Sigmoid colon (tissue), 7 donors: ENCODE data around the gene FOXN1. TPM values are rescaled to one million over a fixed set of nuclear protein-coding genes. Genes with fewer than 3 reads are reported as not detected.

Experiments
- DNase-seq: peaks from one replicate; pipeline ENCODE4 v3.0.0-alpha.2; 2019
- H3K27ac ChIP-seq, 4 donors: fragments of 200-600 bp; sonication (generic); one replicate each; pipeline ENCODE4 v1.5.1; 2016 to 2019; ENCODE audit warnings: mild to moderate bottlenecking in 1 of 4
- H3K27me3 ChIP-seq, 3 donors: fragments of 200-600 bp; sonication (generic); one replicate each; pipeline ENCODE4 v1.5.1; 2019; ENCODE audit warnings: mild to moderate bottlenecking in 1 of 3
- H3K36me3 ChIP-seq, 4 donors: fragments of 200-600 bp; sonication (generic); one replicate each; pipeline ENCODE4 v1.5.1; 2016 to 2019
- H3K4me1 ChIP-seq, 4 donors: fragments of 200-600 bp; sonication (generic); one replicate each; pipeline ENCODE4 v1.5.1; 2017 to 2019
- H3K4me3 ChIP-seq, 4 donors: fragments of 200-600 bp; sonication (generic); one replicate each; pipeline ENCODE4 v1.5.1; 2017 to 2019; ENCODE audit warnings: mild to moderate bottlenecking in 2 of 4, moderate library complexity in 1 of 4
- H3K9me3 ChIP-seq, 4 donors: fragments of 200-600 bp in 3 of 4; sonication (generic) in 3 of 4; one replicate each; pipeline versions ENCODE4 v1.5.1 to v1.6.1; 2013 to 2019
- CTCF ChIP-seq, 4 experiments: fragments of 450-650 bp in 3 of 4; fragments of 200-600 bp in 1 of 4; IDR thresholded peaks; one replicate each; pipeline ENCODE4 v1.5.1; 2016 to 2019; ENCODE audit warnings: antibody characterized with exemption in 4 of 4, mild to moderate bottlenecking in 3 of 4, moderate library complexity in 2 of 4
- EP300 ChIP-seq, 4 donors: sonication (generic); formaldehyde crosslinking; IDR thresholded peaks; one replicate each; pipeline ENCODE4 v1.6.1; 2017; ENCODE audit warnings: antibody characterized with exemption in 4 of 4
- POLR2A ChIP-seq, 2 donors: fragments of 450-650 bp; IDR thresholded peaks; one replicate each; pipeline ENCODE4 v1.6.1; 2016; ENCODE audit warnings: antibody characterized with exemption in 2 of 2, mild to moderate bottlenecking in 2 of 2, moderate library complexity in 2 of 2
- POLR2AphosphoS5 ChIP-seq, 4 donors: sonication (generic); formaldehyde crosslinking; IDR thresholded peaks; one replicate each; pipeline ENCODE4 v1.6.1; 2017; ENCODE audit warnings: antibody characterized with exemption in 4 of 4
- WGBS, 2 donors: extraction: QIAGEN DNeasy Blood & Tissue Kit; methylation state at CpG; one replicate each; pipeline ENCODE4 v1.1.7; 2013; 5-methylcytosine and 5-hydroxymethylcytosine counted together
- intact Hi-C: fragments of 100-400 bp; cut with DNase I; formaldehyde crosslinking; loops from one replicate; pipeline ENCODE4 v1.15.1; 2023
- polyA plus RNA-seq, 3 donors: library from polyadenylated mRNA; stranded (reverse); fragments of 200-250 nt; gene quantifications; one replicate each; pipeline ENCODE4 v1.2.3, GENCODE V29; 2013
- total RNA-seq, 4 donors: library from RNA; depleted of rRNA; stranded (reverse); fragments of >200 nt; gene quantifications; one replicate each; pipeline ENCODE4 v1.1.0, GENCODE V29; 2016
- donor health status: healthy with polysubstance abuse.
- donor health status: Bipolar disorder and iron deficiency.
- donor health status: healthy.

The FOXN1 gene
- total and polyA plus RNA-seq, 7 donors = 0.23 to 0.60 (median 0.38) TPM; not detected in 4

GRCh38 chr17:28506763-28507487 lies 777 bp downstream of the FOXN1 start:
- no peak for DNase-seq
- H3K4me1 ChIP-seq = no peaks in the 10 kb centered on the region
- H3K36me3 ChIP-seq = no peaks in the 10 kb centered on the region
- H3K4me3 ChIP-seq = no peak overlapping the region
- no peaks in the 10 kb centered on the region for H3K9me3 ChIP-seq
- WGBS, 2 donors = 85 to 90% methylated on average over 14 of the region's 14 CpGs
- intact Hi-C loops = no loop called here
- TF ChIP-seq EP300 (IDR thresholded peaks at IDR 0.05) (no peak), POLR2A (IDR thresholded peaks at IDR 0.05) (no peak), POLR2AphosphoS5 (IDR thresholded peaks at IDR 0.05) (no peak), CTCF (IDR thresholded peaks at IDR 0.05) (no peak)
- H3K27ac ChIP-seq = no peak overlapping the region
- H3K27me3 ChIP-seq = peaks cover 8 to 52% (median 37%) of the 10 kb centered on the region in 3 donors

GRCh38 chr17:28507567-28508203 lies 1.5 kb downstream of the FOXN1 start:
- no peak for DNase-seq
- H3K4me1 ChIP-seq = no peaks in the 10 kb centered on the region
- H3K27ac ChIP-seq = no peak overlapping the region
- intact Hi-C loops = no loop called here
- no peaks in the 10 kb centered on the region for H3K9me3 ChIP-seq
- TF ChIP-seq POLR2AphosphoS5 (IDR thresholded peaks at IDR 0.05) (no peak), POLR2A (IDR thresholded peaks at IDR 0.05) (no peak), EP300 (IDR thresholded peaks at IDR 0.05) (no peak), CTCF (IDR thresholded peaks at IDR 0.05) (no peak)
- H3K4me3 ChIP-seq = no peak overlapping the region
- WGBS, 2 donors = 22 to 51% methylated on average over 24 of the region's 24 CpGs
- H3K27me3 ChIP-seq = peaks cover 8 to 60% (median 37%) of the 10 kb centered on the region in 3 donors
- H3K36me3 ChIP-seq = no peaks in the 10 kb centered on the region

- WGBS, 2 donors = 71 to 74% methylated on average over 11 of the region's 11 CpGs
- DNase-seq = no peak
- Histone ChIP-seq H3K27me3 (peaks cover 8 to 66% (median 37%) of the 10 kb centered on the region in 3 donors), H3K4me1 (no peaks in the 10 kb centered on the region), H3K36me3 (no peaks in the 10 kb centered on the region), H3K27ac (no peak overlapping the region), H3K4me3 (no peak overlapping the region), H3K9me3 (no peaks in the 10 kb centered on the region)
- TF ChIP-seq EP300 (IDR thresholded peaks at IDR 0.05) (no peak), CTCF (IDR thresholded peaks at IDR 0.05) (no peak), POLR2AphosphoS5 (IDR thresholded peaks at IDR 0.05) (no peak), POLR2A (IDR thresholded peaks at IDR 0.05) (no peak)
- intact Hi-C loops = no loop called here
Observed at GRCh38 chr17:28508211-28508724, 2.1 kb downstream of the FOXN1 start.

- TF ChIP-seq CTCF (IDR thresholded peaks at IDR 0.05) (no peak), POLR2A (IDR thresholded peaks at IDR 0.05) (no peak), EP300 (IDR thresholded peaks at IDR 0.05) (no peak), POLR2AphosphoS5 (IDR thresholded peaks at IDR 0.05) (no peak)
- H3K36me3 ChIP-seq = no peaks in the 10 kb centered on the region
- intact Hi-C loops = no loop called here
- H3K4me3 ChIP-seq = no peak overlapping the region
- DNase-seq = no peak
- WGBS, 2 donors = 76 to 86% methylated on average over 7 of the region's 7 CpGs
- H3K4me1 ChIP-seq = no peaks in the 10 kb centered on the region
- no peaks in the 10 kb centered on the region for H3K9me3 ChIP-seq
- H3K27ac ChIP-seq = no peak overlapping the region
- peaks cover 12 to 71% (median 46%) of the 10 kb centered on the region in 3 donors for H3K27me3 ChIP-seq
Observed at GRCh38 chr17:28509789-28510188, 3.6 kb downstream of the FOXN1 start.
